GM12865 (cell line): ENCODE measurements around the gene WDR73.

ENCODE experiments used
- DNase-seq: peaks from one replicate; pipeline ENCODE4 v3.0.0; 2010; ENCODE audit warnings: low read depth
- H3K4me3 ChIP-seq: 2 replicates; pipeline ENCODE4 v1.5.1; 2011; ENCODE audit warnings: mild to moderate bottlenecking, low read depth, low read length, control low read depth
- TF ChIP-seq, protein P1 (sequence below): IDR thresholded peaks from 2 replicates; pipeline ENCODE4 v1.5.1; 2011; ENCODE audit warnings: low read length, control low read depth, low read depth, inconsistent platforms; ENCODE audit not compliant: insufficient read depth; ENCODE audit errors: missing control alignments

The WDR73 gene

DNA sequence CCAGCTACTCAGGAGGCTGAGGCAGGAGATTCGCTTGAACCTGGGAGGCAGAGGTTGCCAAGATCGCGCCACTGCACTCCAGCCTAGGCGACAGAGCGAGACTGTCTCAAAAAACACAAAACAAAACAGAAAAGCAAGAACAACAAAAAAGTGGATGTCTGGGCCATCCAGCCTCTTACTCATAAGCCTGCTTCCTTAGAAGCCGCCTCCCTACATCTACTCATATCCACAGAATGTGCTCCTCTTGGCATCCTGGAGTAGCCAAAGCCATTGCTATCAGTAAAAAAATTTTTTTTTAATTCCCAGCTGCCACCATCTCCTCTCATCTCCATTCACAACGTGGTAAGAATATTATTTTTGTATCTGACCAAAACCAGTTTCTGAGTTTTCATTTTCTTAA lies 42.5 kb downstream of the WDR73 start:
- no peak overlapping the region for H3K4me3 ChIP-seq
- no peak for DNase-seq
- TF ChIP-seq, protein P1, sequence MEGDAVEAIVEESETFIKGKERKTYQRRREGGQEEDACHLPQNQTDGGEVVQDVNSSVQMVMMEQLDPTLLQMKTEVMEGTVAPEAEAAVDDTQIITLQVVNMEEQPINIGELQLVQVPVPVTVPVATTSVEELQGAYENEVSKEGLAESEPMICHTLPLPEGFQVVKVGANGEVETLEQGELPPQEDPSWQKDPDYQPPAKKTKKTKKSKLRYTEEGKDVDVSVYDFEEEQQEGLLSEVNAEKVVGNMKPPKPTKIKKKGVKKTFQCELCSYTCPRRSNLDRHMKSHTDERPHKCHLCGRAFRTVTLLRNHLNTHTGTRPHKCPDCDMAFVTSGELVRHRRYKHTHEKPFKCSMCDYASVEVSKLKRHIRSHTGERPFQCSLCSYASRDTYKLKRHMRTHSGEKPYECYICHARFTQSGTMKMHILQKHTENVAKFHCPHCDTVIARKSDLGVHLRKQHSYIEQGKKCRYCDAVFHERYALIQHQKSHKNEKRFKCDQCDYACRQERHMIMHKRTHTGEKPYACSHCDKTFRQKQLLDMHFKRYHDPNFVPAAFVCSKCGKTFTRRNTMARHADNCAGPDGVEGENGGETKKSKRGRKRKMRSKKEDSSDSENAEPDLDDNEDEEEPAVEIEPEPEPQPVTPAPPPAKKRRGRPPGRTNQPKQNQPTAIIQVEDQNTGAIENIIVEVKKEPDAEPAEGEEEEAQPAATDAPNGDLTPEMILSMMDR, result no peak

GRCh38 chr15:84609818-84610525 lies 44.1 kb downstream of the WDR73 start:
- TF ChIP-seq, protein P1, result no peak
- H3K4me3 ChIP-seq, result no peak overlapping the region
- no peak for DNase-seq

GRCh38 chr15:84608707-84609284 lies 45.3 kb downstream of the WDR73 start:
- H3K4me3 ChIP-seq, result no peak overlapping the region
- TF ChIP-seq, protein P1, result no peak
- DNase-seq, result no peak

- TF ChIP-seq, protein P1, result no peak
- H3K4me3 ChIP-seq, result no peak overlapping the region
- no peak for DNase-seq
Observed at GRCh38 chr15:84606653-84607120, 47.4 kb downstream of the WDR73 start.

GRCh38 chr15:84605554-84605882 lies 48.6 kb downstream of the WDR73 start:
- peak overlapping the region; percentile 40 for H3K4me3 ChIP-seq
- TF ChIP-seq, protein P1, result no peak
- no peak for DNase-seq

DNA sequence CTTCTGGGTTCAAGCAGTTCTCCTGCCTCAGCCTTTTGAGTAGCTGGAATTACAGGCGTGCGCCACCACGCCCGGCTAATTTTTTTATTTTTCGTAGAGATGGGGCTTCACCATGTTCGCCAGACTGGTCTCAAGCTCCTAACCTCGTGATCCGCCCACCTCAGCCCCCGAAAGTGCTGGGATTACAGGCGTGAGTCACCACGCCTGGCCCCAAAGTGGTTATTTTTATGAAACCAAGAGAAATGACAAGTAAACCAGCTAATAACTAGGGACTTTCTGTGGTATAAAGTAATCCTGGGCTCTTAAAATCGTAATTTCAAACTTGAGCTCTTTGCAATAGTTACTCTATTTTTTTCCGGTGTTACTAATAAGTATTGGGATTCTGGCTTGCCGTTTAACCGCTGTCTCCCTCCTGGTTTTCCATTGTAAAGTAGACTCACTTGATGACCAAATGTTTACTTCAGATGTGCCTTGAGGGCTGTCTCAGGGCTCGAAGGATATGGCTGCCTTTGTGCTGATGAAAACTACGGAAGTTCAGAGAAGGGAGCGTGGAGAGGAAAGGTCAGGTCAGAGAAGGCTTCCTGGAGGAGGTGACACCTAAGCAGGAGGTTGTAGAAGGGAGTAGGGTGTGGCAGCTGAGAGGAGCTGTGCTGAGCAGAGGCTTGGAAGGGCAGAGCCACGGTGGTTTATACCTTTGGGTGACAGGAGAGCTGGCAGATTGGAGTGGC lies 49.1 kb downstream of the WDR73 start:
- peak overlapping the region; percentile 40 for H3K4me3 ChIP-seq
- TF ChIP-seq, protein P1, result no peak
- DNase-seq, result peak; percentile 78
